Putamen (tissue), 1 donor: Measurements from ENCODE around the gene MEIKIN.
"Not testable (repeated sequence)": the region's sequence is repeated elsewhere in the genome, so short reads cannot be mapped to it uniquely, and the experiment has no call there.

Experiments used
- DNase-seq: peaks from one replicate; pipeline ENCODE4 v3.0.0-alpha.2; 2016; ENCODE audit warnings: low spot score

MEIKIN gene

GRCh38 chr5:131810510-131811249 is 134.8 kb downstream of the MEIKIN start:
- DNase-seq = peak; percentile 30

- peak; percentile 99 for DNase-seq
Observed at GRCh38 chr5:131796793-131797693, 148.4 kb downstream of the MEIKIN start, which contains the start of gene FNIP1. FNIP1 (minus strand) TSS chr5:131797017; CDS start chr5:131796921, 96 bp downstream.

- DNase-seq = peak; percentile 69
Observed at GRCh38 chr5:131795879-131796792, 149.3 kb downstream of the MEIKIN start.

- no peak for DNase-seq
Observed at GRCh38 chr5:131795228-131795627, 150.2 kb downstream of the MEIKIN start.

- no peak for DNase-seq
Observed at GRCh38 chr5:131794586-131794985, 150.9 kb downstream of the MEIKIN start.

GRCh38 chr5:131792896-131793295 is 152.6 kb downstream of the MEIKIN start:
- no peak for DNase-seq

- no peak for DNase-seq
Observed at GRCh38 chr5:131791866-131792265, 153.6 kb downstream of the MEIKIN start.

GRCh38 chr5:131790550-131790949 is 154.9 kb downstream of the MEIKIN start:
- no peak for DNase-seq

GRCh38 chr5:131789765-131790164 is 155.7 kb downstream of the MEIKIN start:
- no peak for DNase-seq

- DNase-seq = no peak
Observed at GRCh38 chr5:131787736-131788135, 157.7 kb downstream of the MEIKIN start.

GRCh38 chr5:131786900-131787692 is 158.4 kb downstream of the MEIKIN start:
- DNase-seq = no peak

- no peak for DNase-seq
Observed at GRCh38 chr5:131786036-131786435, 159.4 kb downstream of the MEIKIN start.

GRCh38 chr5:131783874-131784273 is 161.6 kb downstream of the MEIKIN start:
- no peak for DNase-seq

GRCh38 chr5:131783357-131783756 is 162.1 kb downstream of the MEIKIN start:
- DNase-seq = no peak

GRCh38 chr5:131782717-131783116 is 162.7 kb downstream of the MEIKIN start:
- DNase-seq = no peak

- DNase-seq = not testable (repeated sequence)
Observed at GRCh38 chr5:131778141-131778540, 167.3 kb downstream of the MEIKIN start.

- no peak for DNase-seq
Observed at GRCh38 chr5:131776450-131776849, 169.0 kb downstream of the MEIKIN start.

GRCh38 chr5:131774652-131775367 is 170.7 kb downstream of the MEIKIN start:
- no peak for DNase-seq

GRCh38 chr5:131773805-131774204 is 171.7 kb downstream of the MEIKIN start:
- peak; percentile 86 for DNase-seq

- no peak for DNase-seq
Observed at GRCh38 chr5:131771692-131772091, 173.8 kb downstream of the MEIKIN start.
